GM18951 (cell line): ENCODE measurements around the gene BBS4.
"Not testable (repeated sequence)": the region's sequence is repeated elsewhere in the genome, so short reads cannot be mapped to it uniquely, and the experiment has no call there.

Source experiments
- POLR2A ChIP-seq: IDR thresholded peaks from 4 replicates; pipeline ENCODE4 v1.6.1; 2011; ENCODE audit warnings: mild to moderate bottlenecking; ENCODE audit not compliant: insufficient read length, insufficient read depth; ENCODE audit errors: extremely low read depth
- in situ Hi-C: fragments of 300-500 bp; cut with MboI; formaldehyde crosslinking; loops from one replicate; pipeline ENCODE4 v1.12.0; 2022; ENCODE audit warnings: low sequenced_read_pairs, mixed read lengths, inconsistent platforms; ENCODE audit not compliant: unreplicated experiment

The BBS4 gene

DNA sequence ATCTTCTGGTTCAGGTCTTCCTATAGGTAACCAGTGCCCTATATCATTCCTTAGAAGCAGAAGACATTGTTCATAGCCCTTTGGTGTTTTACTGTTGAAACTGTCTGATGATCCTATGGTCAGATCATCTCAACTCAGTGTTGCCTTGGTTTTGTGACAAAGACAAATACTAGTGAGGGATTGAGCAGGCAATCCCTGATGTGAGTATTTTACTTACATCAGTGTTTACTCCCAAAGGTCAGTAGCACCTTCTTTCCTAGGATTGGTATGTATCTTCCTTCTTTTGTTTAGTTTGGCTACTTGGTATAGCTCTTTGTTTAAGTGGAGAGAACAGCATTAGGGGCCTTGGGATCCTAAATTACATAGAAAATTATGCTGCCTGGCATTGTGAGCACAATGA is 41.1 kb downstream of the BBS4 start:
- in situ Hi-C loops: no loop called here
- TF ChIP-seq POLR2A: no peak

- in situ Hi-C loops: not testable (repeated sequence)
Observed at GRCh38 chr15:72728249-72728648, 42.2 kb downstream of the BBS4 start.

DNA sequence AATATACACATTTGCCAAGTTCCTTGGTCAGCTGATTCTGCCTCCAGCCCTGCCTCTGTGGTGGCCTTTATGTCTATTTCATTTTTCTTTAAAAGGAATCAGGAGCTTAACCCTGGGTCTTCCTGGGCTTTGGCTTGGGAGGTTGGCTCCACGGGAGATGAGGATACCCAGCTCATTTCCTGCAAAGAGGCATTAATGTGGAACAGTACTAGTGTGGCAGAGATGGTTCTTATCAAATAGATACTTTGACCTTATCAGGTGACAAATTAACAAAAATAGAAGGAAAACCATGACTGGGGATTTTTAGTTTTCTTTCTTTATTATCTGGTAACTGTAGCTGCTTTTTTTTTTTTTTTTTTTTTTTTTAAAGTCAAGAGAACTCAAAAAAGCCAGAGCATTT is 42.8 kb downstream of the BBS4 start:
- TF ChIP-seq POLR2A: no peak
- in situ Hi-C loops: no loop called here

GRCh38 chr15:72732086-72732485 is 46.1 kb downstream of the BBS4 start:
- in situ Hi-C loops: no loop called here
- no peak for TF ChIP-seq POLR2A

DNA sequence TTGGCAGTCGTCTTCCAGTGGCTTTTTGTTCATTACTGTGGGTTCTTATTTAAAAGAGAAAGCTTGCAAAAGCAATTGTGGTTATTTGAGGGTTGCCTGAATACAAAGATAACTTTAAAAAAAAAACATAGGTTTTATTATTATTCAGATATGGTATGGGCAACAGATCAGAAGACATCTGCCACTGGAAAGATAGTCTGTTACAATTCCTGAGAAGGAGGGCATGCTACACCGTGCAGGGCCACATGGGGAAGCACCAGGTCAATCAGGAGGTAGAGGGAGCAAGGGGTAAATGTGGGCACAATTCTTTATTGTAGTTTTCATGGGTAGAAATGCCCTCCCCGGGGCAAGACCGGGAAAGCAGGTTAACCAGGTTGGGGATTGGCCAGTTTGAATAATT is 46.5 kb downstream of the BBS4 start:
- in situ Hi-C loops: no loop called here
- TF ChIP-seq POLR2A: no peak

DNA sequence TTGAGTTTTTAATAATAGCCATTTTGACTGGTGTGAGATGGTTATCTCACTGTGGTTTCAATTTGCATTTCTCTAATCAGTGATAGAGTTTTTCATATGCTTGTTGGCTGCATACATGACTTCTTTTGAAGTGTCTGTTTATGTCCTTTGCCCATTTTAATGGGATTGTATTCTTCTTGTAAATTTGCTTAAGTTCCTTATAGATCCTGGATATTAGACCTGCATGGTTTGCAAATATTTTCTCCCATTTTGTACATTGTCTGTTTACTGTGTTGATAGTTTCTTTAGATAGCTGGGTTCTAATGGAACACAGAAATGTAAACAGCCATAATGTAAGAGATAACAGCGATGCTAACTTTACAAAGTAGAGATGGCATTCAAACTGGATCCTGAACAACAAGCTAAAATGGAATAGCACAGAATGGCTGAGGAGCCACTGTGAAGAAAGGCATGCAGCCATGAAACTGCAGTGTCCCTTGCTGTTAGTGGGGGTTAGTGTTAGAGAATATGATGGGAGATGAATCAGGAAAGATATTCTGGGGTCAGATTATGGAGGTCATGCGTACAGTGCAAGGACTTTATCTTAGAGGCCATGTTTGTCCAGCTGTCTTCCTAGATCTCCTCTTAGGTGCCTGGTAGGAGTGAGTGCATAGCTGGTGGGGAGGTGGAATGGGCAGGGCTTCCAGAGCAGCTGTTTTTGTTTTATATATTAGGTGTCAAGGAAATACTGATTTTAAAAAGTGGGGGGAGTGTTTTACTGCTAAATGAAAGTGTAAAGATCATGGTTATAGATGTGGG is 48.1 kb downstream of the BBS4 start:
- no peak for TF ChIP-seq POLR2A
- in situ Hi-C loops: no loop called here

- no peak for TF ChIP-seq POLR2A
- in situ Hi-C loops: no loop called here
Observed at GRCh38 chr15:72735111-72735510, 49.1 kb downstream of the BBS4 start.

DNA sequence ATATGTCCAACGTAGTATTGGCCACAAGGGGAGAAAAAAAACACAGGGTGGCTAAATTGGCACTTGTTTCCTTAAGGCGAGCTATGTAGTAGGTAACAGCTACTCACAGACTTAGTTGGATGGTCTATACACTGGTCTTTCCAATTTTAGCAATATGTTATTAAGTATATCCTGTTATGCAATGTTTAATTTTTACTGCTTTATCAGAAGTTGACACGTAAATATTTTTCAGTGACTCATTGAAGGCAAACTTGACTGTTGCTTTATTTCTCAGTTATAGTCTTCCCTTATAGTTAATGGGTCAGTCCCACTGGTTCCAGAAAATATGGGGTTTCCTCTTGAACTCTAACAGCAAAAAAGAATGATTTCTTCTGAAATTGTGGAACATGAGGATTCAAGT is 51.1 kb downstream of the BBS4 start:
- TF ChIP-seq POLR2A: no peak
- in situ Hi-C loops: no loop called here

- in situ Hi-C loops: no loop called here
- no peak for TF ChIP-seq POLR2A
Observed at GRCh38 chr15:72737723-72738122, 51.7 kb downstream of the BBS4 start.

DNA sequence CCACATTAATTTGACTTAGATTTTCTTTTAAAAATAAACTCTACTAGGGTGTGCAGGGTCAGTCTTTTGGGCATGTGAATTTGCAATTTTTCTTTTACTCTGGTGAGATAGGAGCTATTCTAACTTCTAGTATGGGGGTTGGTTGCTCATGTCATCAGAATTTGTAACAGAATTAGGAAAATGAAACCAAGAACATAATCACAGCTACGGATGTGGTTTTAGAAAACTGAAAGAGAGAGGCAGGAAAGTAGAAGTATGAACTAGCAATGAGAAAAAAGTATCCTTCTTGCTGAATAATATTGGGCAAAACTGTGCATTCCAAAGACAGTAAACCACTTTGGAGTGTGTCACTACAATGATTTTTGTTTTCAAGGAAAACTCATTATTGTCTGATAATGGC is 54.2 kb downstream of the BBS4 start:
- in situ Hi-C loops: no loop called here

DNA sequence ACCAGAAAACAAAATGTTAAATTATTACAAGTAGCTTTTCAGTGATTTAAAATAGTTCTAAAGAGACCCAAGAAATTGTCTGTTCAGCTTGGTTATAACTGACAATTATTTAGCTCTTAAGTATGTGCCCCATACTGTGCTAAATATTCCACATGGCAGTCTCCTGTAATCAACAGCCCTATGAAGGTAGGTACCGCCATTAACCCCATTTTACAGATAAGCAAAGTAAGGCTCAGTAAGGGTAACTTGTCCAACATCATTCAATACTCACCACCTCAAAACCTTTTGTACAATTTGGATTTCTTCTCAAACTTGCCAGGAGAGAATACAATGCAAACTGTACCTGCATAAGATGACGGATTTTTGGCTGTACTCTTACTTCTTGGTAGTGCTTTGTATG is 63.7 kb downstream of the BBS4 start:
- no peak for TF ChIP-seq POLR2A
- in situ Hi-C loops: no loop called here

More for the DNA sequence above, 54.2 kb downstream of the BBS4 start:
- TF ChIP-seq POLR2A: no peak

- in situ Hi-C loops: no loop called here
- TF ChIP-seq POLR2A: no peak
Observed at GRCh38 chr15:72751751-72752455, 65.9 kb downstream of the BBS4 start.

DNA sequence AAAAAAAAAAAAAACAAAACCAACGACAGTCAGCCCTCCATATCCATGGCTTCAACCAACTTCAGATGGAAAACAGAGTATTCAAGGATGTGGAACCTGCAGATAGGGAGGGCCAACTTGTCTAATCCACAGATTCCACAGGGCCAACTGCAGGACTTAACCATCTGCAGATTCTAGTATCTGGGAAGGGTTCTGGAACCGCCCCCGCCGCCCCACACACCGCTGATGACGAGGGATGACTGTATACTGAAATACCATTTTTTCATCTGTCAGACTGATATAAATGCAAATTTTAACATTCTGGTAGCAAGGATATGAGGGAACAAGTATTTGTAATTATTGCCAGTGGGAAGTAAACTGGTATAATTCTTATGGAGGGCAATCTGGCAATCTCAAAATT is 68.1 kb downstream of the BBS4 start:
- in situ Hi-C loops: no loop called here
- TF ChIP-seq POLR2A: no peak

DNA sequence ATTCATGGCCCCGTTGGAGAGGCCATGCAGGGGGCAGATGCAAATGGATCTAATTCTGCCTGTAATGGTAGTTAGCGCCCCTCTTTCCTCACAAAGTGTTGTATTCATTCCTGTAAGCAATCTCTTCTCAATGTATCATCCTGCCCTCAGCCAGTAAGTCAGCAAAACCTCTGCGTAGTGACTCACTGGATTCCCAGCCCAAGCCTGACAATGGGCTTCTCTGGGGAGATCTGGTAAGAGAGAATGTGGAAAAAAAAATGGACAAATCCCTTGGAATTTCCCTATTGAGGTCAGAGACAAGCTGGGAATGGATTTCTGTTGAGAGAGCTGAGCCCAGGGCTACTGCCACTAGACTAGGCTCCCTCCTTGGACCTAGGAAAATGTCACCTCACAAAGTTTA is 72.2 kb downstream of the BBS4 start:
- no peak for TF ChIP-seq POLR2A
- in situ Hi-C loops: no loop called here

GRCh38 chr15:72760590-72761260 is 74.7 kb downstream of the BBS4 start:
- in situ Hi-C loops: no loop called here

More at GRCh38 chr15:72760590-72761260, 74.7 kb downstream of the BBS4 start:
- TF ChIP-seq POLR2A: no peak
